Ishikawa (cell line): ENCODE measurements around the gene ZNFX1.

Experiments
- CEBPB ChIP-seq: IDR thresholded peaks from 2 replicates; pipeline ENCODE4 v1.6.1; 2012
- CREB1 ChIP-seq: IDR thresholded peaks from 2 replicates; pipeline ENCODE4 v1.6.1; 2012; ENCODE audit warnings: low read depth
- EGR1 ChIP-seq: IDR thresholded peaks from 2 replicates; pipeline ENCODE4 v1.6.1; 2012
- EP300 ChIP-seq: IDR thresholded peaks from 2 replicates; pipeline ENCODE4 v1.6.1; 2012; ENCODE audit warnings: borderline replicate concordance
- FOXM1 ChIP-seq: IDR thresholded peaks from 2 replicates; pipeline ENCODE4 v1.6.1; 2012; ENCODE audit warnings: low read depth, borderline replicate concordance
- NFIC ChIP-seq: IDR thresholded peaks from 2 replicates; pipeline ENCODE4 v1.6.1; 2012
- RAD21 ChIP-seq: IDR thresholded peaks from 2 replicates; pipeline ENCODE4 v1.6.1; 2012; ENCODE audit warnings: low read depth
- TAF1 ChIP-seq: IDR thresholded peaks from 2 replicates; pipeline ENCODE4 v1.6.1; 2012; ENCODE audit warnings: low read depth, mild to moderate bottlenecking
- TCF12 ChIP-seq: IDR thresholded peaks from 2 replicates; pipeline ENCODE4 v1.6.1; 2012; ENCODE audit warnings: low read depth
- TEAD4 ChIP-seq: IDR thresholded peaks from 2 replicates; pipeline ENCODE4 v1.6.1; 2012
- YY1 ChIP-seq: IDR thresholded peaks from 2 replicates; pipeline ENCODE4 v1.6.1; 2012; ENCODE audit warnings: low read depth
- ZBTB7A ChIP-seq: IDR thresholded peaks from 2 replicates; pipeline ENCODE4 v1.6.1; 2012; ENCODE audit warnings: low read depth
- TF ChIP-seq, protein P1 (sequence below): IDR thresholded peaks from 2 replicates; pipeline ENCODE4 v1.6.1; 2012; ENCODE audit warnings: low read depth, mild to moderate bottlenecking
- TF ChIP-seq, protein P2 (sequence below): IDR thresholded peaks from 2 replicates; pipeline ENCODE4 v1.6.1; 2012
- TF ChIP-seq, protein P3 (sequence below): IDR thresholded peaks from 2 replicates; pipeline ENCODE4 v1.6.1; 2012

ZNFX1 gene

DNA sequence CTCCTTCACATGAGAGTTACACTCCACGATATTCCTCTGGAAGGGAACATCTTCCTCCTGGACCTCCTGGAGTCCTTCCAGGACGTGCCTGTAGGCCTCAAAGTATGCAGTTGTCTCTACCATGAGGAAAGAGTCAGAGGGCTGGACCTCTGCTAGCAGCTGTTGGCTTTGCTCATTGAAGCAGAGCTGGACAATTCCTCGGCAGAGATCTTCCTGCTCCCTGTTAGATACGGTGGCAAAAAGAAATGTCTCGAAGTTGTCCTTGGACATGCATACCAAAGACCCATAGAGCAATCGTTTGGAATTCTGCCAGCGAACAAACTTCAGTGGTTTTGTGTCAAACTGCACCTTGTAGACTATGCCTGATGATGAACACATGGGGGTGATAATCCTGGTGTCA, 7.7 kb downstream of the ZNFX1 start:
- TF ChIP-seq EP300: no peak
- TF ChIP-seq TEAD4: no peak
- no peak for TF ChIP-seq ZBTB7A
- no peak for TF ChIP-seq TAF1
- TF ChIP-seq, protein P1, sequence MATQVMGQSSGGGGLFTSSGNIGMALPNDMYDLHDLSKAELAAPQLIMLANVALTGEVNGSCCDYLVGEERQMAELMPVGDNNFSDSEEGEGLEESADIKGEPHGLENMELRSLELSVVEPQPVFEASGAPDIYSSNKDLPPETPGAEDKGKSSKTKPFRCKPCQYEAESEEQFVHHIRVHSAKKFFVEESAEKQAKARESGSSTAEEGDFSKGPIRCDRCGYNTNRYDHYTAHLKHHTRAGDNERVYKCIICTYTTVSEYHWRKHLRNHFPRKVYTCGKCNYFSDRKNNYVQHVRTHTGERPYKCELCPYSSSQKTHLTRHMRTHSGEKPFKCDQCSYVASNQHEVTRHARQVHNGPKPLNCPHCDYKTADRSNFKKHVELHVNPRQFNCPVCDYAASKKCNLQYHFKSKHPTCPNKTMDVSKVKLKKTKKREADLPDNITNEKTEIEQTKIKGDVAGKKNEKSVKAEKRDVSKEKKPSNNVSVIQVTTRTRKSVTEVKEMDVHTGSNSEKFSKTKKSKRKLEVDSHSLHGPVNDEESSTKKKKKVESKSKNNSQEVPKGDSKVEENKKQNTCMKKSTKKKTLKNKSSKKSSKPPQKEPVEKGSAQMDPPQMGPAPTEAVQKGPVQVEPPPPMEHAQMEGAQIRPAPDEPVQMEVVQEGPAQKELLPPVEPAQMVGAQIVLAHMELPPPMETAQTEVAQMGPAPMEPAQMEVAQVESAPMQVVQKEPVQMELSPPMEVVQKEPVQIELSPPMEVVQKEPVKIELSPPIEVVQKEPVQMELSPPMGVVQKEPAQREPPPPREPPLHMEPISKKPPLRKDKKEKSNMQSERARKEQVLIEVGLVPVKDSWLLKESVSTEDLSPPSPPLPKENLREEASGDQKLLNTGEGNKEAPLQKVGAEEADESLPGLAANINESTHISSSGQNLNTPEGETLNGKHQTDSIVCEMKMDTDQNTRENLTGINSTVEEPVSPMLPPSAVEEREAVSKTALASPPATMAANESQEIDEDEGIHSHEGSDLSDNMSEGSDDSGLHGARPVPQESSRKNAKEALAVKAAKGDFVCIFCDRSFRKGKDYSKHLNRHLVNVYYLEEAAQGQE: no peak
- no peak for TF ChIP-seq TCF12
- no peak for TF ChIP-seq CREB1
- TF ChIP-seq, protein P2, sequence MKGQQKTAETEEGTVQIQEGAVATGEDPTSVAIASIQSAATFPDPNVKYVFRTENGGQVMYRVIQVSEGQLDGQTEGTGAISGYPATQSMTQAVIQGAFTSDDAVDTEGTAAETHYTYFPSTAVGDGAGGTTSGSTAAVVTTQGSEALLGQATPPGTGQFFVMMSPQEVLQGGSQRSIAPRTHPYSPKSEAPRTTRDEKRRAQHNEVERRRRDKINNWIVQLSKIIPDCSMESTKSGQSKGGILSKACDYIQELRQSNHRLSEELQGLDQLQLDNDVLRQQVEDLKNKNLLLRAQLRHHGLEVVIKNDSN: no peak
- no peak for TF ChIP-seq YY1
- no peak for TF ChIP-seq CEBPB
- TF ChIP-seq, protein P3, sequence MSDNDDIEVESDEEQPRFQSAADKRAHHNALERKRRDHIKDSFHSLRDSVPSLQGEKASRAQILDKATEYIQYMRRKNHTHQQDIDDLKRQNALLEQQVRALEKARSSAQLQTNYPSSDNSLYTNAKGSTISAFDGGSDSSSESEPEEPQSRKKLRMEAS: no peak

DNA sequence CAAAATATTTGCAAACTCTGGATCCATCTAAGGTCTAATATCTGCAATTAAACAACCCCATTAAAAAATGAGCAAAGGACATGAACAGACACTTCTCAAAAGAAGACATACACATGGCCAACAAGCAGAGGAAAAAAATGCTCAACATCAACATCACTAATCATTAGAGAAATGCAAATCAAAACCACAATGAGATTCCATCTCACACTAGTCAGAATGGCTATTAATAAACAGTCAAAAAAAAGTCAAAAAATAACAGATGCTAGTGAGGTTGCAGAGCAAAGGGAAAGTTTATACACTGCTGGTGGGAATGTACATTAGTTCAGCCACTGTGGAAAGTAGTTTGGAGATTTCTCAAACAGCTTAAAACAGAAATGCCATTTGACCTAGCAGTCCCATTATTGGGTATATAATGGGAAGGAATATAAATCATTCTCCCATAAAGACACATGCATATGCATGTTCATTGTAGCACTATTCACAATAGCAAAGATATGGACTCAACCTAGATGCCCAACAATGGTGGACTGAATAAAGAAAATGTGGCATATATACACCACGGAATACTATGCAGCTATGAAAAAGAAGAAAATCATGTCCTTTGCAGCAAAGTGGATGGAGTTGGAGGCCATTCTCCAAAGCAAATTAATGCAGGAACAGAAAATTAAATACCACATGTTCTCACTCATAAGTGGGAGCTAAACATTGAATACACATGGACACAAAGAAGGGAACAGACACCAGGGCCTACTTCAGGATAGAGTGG, 9.1 kb downstream of the ZNFX1 start:
- TF ChIP-seq ZBTB7A: no peak
- TF ChIP-seq EP300: no peak
- no peak for TF ChIP-seq EGR1
- no peak for TF ChIP-seq CEBPB
- TF ChIP-seq TAF1: no peak
- no peak for TF ChIP-seq TCF12

DNA sequence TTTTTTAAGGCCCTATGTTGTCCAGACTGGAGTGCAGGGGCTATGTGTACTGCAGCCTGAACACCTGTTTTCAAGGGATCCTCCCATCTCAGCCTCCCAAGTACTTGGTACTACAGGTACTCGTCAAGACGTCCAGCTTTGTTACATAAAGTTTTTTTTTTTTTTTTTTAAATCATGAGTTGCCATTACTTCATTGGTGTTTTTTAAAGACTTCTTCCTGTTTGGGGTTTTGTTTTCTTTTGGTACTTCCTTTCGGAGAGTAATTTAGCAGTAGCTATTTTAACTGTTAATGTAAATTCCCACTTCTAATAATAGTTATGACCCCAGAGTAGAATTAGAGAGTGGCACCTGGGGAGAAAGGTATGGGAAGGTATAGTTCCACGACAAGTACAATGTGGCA, 10.5 kb downstream of the ZNFX1 start:
- TF ChIP-seq, protein P1: no peak
- TF ChIP-seq RAD21 (no peak), NFIC (no peak), CEBPB (no peak), TEAD4 (no peak), EP300 (no peak), ZBTB7A (no peak), YY1 (no peak), CREB1 (no peak), TAF1 (no peak), EGR1 (no peak), TCF12 (no peak), FOXM1 (no peak)
- TF ChIP-seq, protein P3: no peak
- TF ChIP-seq, protein P2: no peak

DNA sequence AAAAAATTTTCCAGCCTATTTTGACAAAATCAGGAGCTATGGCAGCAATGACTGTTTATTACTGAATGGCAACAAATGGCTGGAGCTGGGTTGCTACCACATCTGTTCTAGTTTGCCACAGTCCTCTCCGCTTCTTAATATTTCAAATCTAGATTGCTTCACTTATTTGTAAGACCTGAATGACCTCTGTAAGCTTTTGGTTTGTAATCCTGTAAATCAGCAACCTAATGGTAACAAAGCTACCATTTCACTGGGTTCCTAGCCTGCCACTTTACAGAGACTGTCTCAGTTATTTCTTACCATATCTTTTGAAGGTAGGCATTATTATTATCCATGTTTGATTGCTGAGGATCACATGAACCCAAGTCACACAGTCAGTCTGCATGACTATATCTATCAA, 15.4 kb downstream of the ZNFX1 start:
- TF ChIP-seq, protein P1: no peak
- TF ChIP-seq NFIC (no peak), RAD21 (no peak), TCF12 (no peak), ZBTB7A (no peak), TEAD4 (no peak), YY1 (no peak), EP300 (no peak), TAF1 (no peak), CEBPB (no peak), CREB1 (no peak)
- TF ChIP-seq, protein P2: no peak
- TF ChIP-seq, protein P3: no peak
